Measurements from ENCODE around the gene KLK7. TPM values are rescaled to one million over a fixed set of nuclear protein-coding genes. Genes with fewer than 3 reads are reported as not detected.

Gene KLK7
- total and polyA plus RNA-seq, 7 donors, result not detected

GRCh38 chr19:50959731-50960500 is 23.8 kb downstream of the KLK7 start:
- TF ChIP-seq CTCF (IDR thresholded peaks at IDR 0.05), result no peak
- WGBS, 3 donors, result 52 to 57% (median 55%) methylated on average over 6 to 8 of the region's 9 CpGs
- Histone ChIP-seq H3K27me3 (ENCODE audit: insufficient read depth in 3 of 3, low read length in 2 of 3) (no peaks in the 10 kb centered on the region), H3K4me1 (no peaks in the 10 kb centered on the region), H3K4me3 (no peak overlapping the region), H3K27ac (no peak overlapping the region), H3K9me3 (no peaks in the 10 kb centered on the region), H3K36me3 (ENCODE audit: insufficient read depth in 1 of 2, low read depth in 1 of 2) (no peaks in the 10 kb centered on the region)
- ATAC-seq (no peak), DNase-seq (no peak)
- intact Hi-C loops (cut with DNase I), result no loop called here

- H3K4me1 ChIP-seq, result no peaks in the 10 kb centered on the region
- no peaks in the 10 kb centered on the region for H3K36me3 ChIP-seq (ENCODE audit: insufficient read depth in 1 of 2, low read depth in 1 of 2)
- ATAC-seq (no peak), DNase-seq (no peak)
- H3K27ac ChIP-seq, result no peak overlapping the region
- WGBS, 3 donors, result 66 to 70% (median 67%) methylated on average over 8 of the region's 8 CpGs
- TF ChIP-seq CTCF (IDR thresholded peaks at IDR 0.05), result no peak
- H3K4me3 ChIP-seq, result no peak overlapping the region
- intact Hi-C loops (cut with DNase I), result no loop called here
- H3K27me3 ChIP-seq (ENCODE audit: insufficient read depth in 3 of 3, low read length in 2 of 3), result peaks cover 0 to 3% (median 0%) of the 10 kb centered on the region in 3 donors
- H3K9me3 ChIP-seq, result no peaks in the 10 kb centered on the region
These were observed 26.1 kb downstream of the KLK7 start for GRCh38 chr19:50957587-50957986.

GRCh38 chr19:50952910-50953309 is 30.8 kb downstream of the KLK7 start, which contains the start of gene KLK5:
KLK5 (minus strand) TSS chr19:50953038; CDS start chr19:50952657, 381 bp downstream.
- ATAC-seq, result no peak
- Histone ChIP-seq H3K9me3 (no peaks in the 10 kb centered on the region), H3K4me3 (no peak within 1 kb of the TSS), H3K27ac (no peak within 1 kb of the TSS), H3K4me1 (no peaks in the 10 kb centered on the region), H3K36me3 (ENCODE audit: insufficient read depth in 1 of 2, low read depth in 1 of 2) (no peaks in the 10 kb centered on the region), H3K27me3 (ENCODE audit: insufficient read depth in 3 of 3, low read length in 2 of 3) (peaks cover 0 to 8% (median 0%) of the 10 kb centered on the region in 3 donors)
- WGBS, 3 donors, result 6 to 11% (median 10%) methylated on average over 5 to 7 of the region's 7 CpGs
- no peak for TF ChIP-seq CTCF (IDR thresholded peaks at IDR 0.05)
- no peak for DNase-seq
- intact Hi-C loops (cut with DNase I), result no loop called here

GRCh38 chr19:50949861-50950260 is 33.9 kb downstream of the KLK7 start:
- no peak for TF ChIP-seq CTCF (IDR thresholded peaks at IDR 0.05)
- intact Hi-C loops (cut with DNase I), result no loop called here
- Histone ChIP-seq H3K9me3 (no peaks in the 10 kb centered on the region), H3K36me3 (ENCODE audit: insufficient read depth in 1 of 2, low read depth in 1 of 2) (no peaks in the 10 kb centered on the region), H3K4me3 (no peak overlapping the region), H3K27me3 (ENCODE audit: insufficient read depth in 3 of 3, low read length in 2 of 3) (peaks cover 0 to 8% (median 0%) of the 10 kb centered on the region in 3 donors), H3K4me1 (no peaks in the 10 kb centered on the region), H3K27ac (no peak overlapping the region)
- 34 to 69% (median 54%) methylated on average over 19 of the region's 19 CpGs for WGBS, 3 donors
- DNase-seq (peak in 1 of 2 donors; percentile 15), ATAC-seq (no peak)
